Subcutaneous abdominal adipose tissue (tissue), 5 donors: ENCODE data around the gene CAMKMT.

Experiments
- H3K27ac ChIP-seq: one replicate; pipeline ENCODE4 v1.7.0; 2013; ENCODE audit warnings: low read depth, mild to moderate bottlenecking, inconsistent platforms, low read length, moderate library complexity
- H3K27me3 ChIP-seq, 5 donors: one replicate each; pipeline ENCODE4 v1.7.0; 2013; ENCODE audit warnings: low read length in 5 of 5, inconsistent platforms in 1 of 5; ENCODE audit not compliant: control insufficient read depth in 5 of 5, insufficient read depth in 4 of 5
- H3K36me3 ChIP-seq, 5 donors: one replicate each; pipeline ENCODE4 v1.7.0; 2013; ENCODE audit warnings: low read length in 5 of 5; ENCODE audit not compliant: control insufficient read depth in 5 of 5, insufficient read depth in 5 of 5
- H3K4me1 ChIP-seq, 5 donors: one replicate each; pipeline ENCODE4 v1.7.0; 2013; ENCODE audit warnings: low read length in 5 of 5, mild to moderate bottlenecking in 3 of 5, moderate library complexity in 1 of 5; ENCODE audit not compliant: control insufficient read depth in 5 of 5, insufficient read depth in 5 of 5
- H3K4me3 ChIP-seq, 5 donors: one replicate each; pipeline ENCODE4 v1.7.0; 2013; ENCODE audit warnings: low read length in 5 of 5, low read depth in 1 of 5
- H3K9ac ChIP-seq, 5 donors: one replicate each; pipeline ENCODE4 v1.7.0; 2013; ENCODE audit warnings: low read length in 5 of 5, mild to moderate bottlenecking in 4 of 5, moderate library complexity in 3 of 5
- H3K9me3 ChIP-seq, 5 donors: one replicate each; pipeline ENCODE4 v1.7.0; 2013; ENCODE audit warnings: low read length in 5 of 5; ENCODE audit not compliant: control insufficient read depth in 5 of 5
- donor health status: healthy.
- donor health status: healthy.
- donor health status: healthy.
- donor health status: healthy.
- donor health status: healthy.

CAMKMT gene

GRCh38 chr2:44686561-44686960 is 324.8 kb downstream of the CAMKMT start:
- no peaks in the 10 kb centered on the region for H3K36me3 ChIP-seq
- no peak overlapping the region for H3K9ac ChIP-seq
- no peak overlapping the region for H3K27ac ChIP-seq
- no peaks in the 10 kb centered on the region for H3K4me1 ChIP-seq
- no peaks in the 10 kb centered on the region for H3K27me3 ChIP-seq
- no peaks in the 10 kb centered on the region for H3K9me3 ChIP-seq
- H3K4me3 ChIP-seq = no peak overlapping the region

GRCh38 chr2:44687686-44688455 is 326.1 kb downstream of the CAMKMT start:
- H3K4me3 ChIP-seq = no peak overlapping the region
- H3K4me1 ChIP-seq = no peaks in the 10 kb centered on the region
- H3K36me3 ChIP-seq = no peaks in the 10 kb centered on the region
- no peak overlapping the region for H3K27ac ChIP-seq
- H3K9me3 ChIP-seq = no peaks in the 10 kb centered on the region
- no peaks in the 10 kb centered on the region for H3K27me3 ChIP-seq
- no peak overlapping the region for H3K9ac ChIP-seq

GRCh38 chr2:44688456-44689124 is 326.8 kb downstream of the CAMKMT start:
- no peak overlapping the region for H3K4me3 ChIP-seq
- no peaks in the 10 kb centered on the region for H3K9me3 ChIP-seq
- no peak overlapping the region for H3K27ac ChIP-seq
- H3K27me3 ChIP-seq = no peaks in the 10 kb centered on the region
- no peaks in the 10 kb centered on the region for H3K4me1 ChIP-seq
- H3K36me3 ChIP-seq = no peaks in the 10 kb centered on the region
- H3K9ac ChIP-seq = no peak overlapping the region

- H3K36me3 ChIP-seq = no peaks in the 10 kb centered on the region
Observed at GRCh38 chr2:44689516-44689915, 327.8 kb downstream of the CAMKMT start.

GRCh38 chr2:44691174-44691785 is 329.5 kb downstream of the CAMKMT start:
- Histone ChIP-seq H3K9ac (no peak overlapping the region), H3K4me1 (no peaks in the 10 kb centered on the region), H3K36me3 (no peaks in the 10 kb centered on the region), H3K27me3 (no peaks in the 10 kb centered on the region), H3K4me3 (no peak overlapping the region), H3K27ac (no peak overlapping the region), H3K9me3 (no peaks in the 10 kb centered on the region)

More at GRCh38 chr2:44689516-44689915, 327.8 kb downstream of the CAMKMT start:
- H3K9ac ChIP-seq = no peak overlapping the region
- no peaks in the 10 kb centered on the region for H3K4me1 ChIP-seq
- H3K4me3 ChIP-seq = no peak overlapping the region
- no peaks in the 10 kb centered on the region for H3K9me3 ChIP-seq
- no peaks in the 10 kb centered on the region for H3K27me3 ChIP-seq
- H3K27ac ChIP-seq = no peak overlapping the region

- no peaks in the 10 kb centered on the region for H3K4me1 ChIP-seq
- no peaks in the 10 kb centered on the region for H3K27me3 ChIP-seq
- H3K4me3 ChIP-seq = no peak overlapping the region
- no peaks in the 10 kb centered on the region for H3K9me3 ChIP-seq
- no peaks in the 10 kb centered on the region for H3K36me3 ChIP-seq
- H3K9ac ChIP-seq = no peak overlapping the region
- H3K27ac ChIP-seq = no peak overlapping the region
Observed at GRCh38 chr2:44692821-44693220, 331.1 kb downstream of the CAMKMT start.

GRCh38 chr2:44700824-44701223 is 339.1 kb downstream of the CAMKMT start:
- no peak overlapping the region for H3K4me3 ChIP-seq

GRCh38 chr2:44705356-44705755 is 343.6 kb downstream of the CAMKMT start:
- Histone ChIP-seq H3K27me3 (no peaks in the 10 kb centered on the region), H3K36me3 (no peaks in the 10 kb centered on the region), H3K9me3 (peaks cover 0 to 2% (median 0%) of the 10 kb centered on the region in 5 donors), H3K4me3 (no peak overlapping the region), H3K9ac (no peak overlapping the region), H3K4me1 (peaks cover 0 to 17% (median 0%) of the 10 kb centered on the region in 5 donors), H3K27ac (no peak overlapping the region)

More at GRCh38 chr2:44700824-44701223, 339.1 kb downstream of the CAMKMT start:
- Histone ChIP-seq H3K9ac (no peak overlapping the region), H3K36me3 (no peaks in the 10 kb centered on the region), H3K9me3 (peaks cover 0 to 2% (median 0%) of the 10 kb centered on the region in 5 donors), H3K27me3 (no peaks in the 10 kb centered on the region), H3K27ac (no peak overlapping the region), H3K4me1 (no peaks in the 10 kb centered on the region)

GRCh38 chr2:44705876-44706480 is 344.2 kb downstream of the CAMKMT start:
- H3K27me3 ChIP-seq = no peaks in the 10 kb centered on the region
- no peak overlapping the region for H3K9ac ChIP-seq

More at GRCh38 chr2:44705876-44706480, 344.2 kb downstream of the CAMKMT start:
- no peaks in the 10 kb centered on the region for H3K36me3 ChIP-seq
- no peak overlapping the region for H3K4me3 ChIP-seq
- no peak overlapping the region for H3K27ac ChIP-seq
- peaks cover 0 to 17% (median 0%) of the 10 kb centered on the region in 5 donors for H3K4me1 ChIP-seq
- H3K9me3 ChIP-seq = no peaks in the 10 kb centered on the region
